B cell (primary cell): ENCODE data around the gene C1QL1.

Experiments
- EZH2 ChIP-seq: IDR thresholded peaks from 2 replicates; pipeline ENCODE4 v1.6.1; 2012; ENCODE audit warnings: borderline replicate concordance, low read depth, mild to moderate bottlenecking, moderate library complexity, low read length; ENCODE audit not compliant: insufficient read depth, poor library complexity, severe bottlenecking
- TF ChIP-seq, protein P1 (sequence below): fragments of 200-600 bp; IDR thresholded peaks from one replicate; pipeline ENCODE4 v1.8.0; 2022; ENCODE audit warnings: antibody characterized with exemption, mild to moderate bottlenecking

GRCh38 chr17:44915862-44916780 lies 52.0 kb downstream of the C1QL1 start:
- no peak for TF ChIP-seq EZH2
- TF ChIP-seq, protein P1, sequence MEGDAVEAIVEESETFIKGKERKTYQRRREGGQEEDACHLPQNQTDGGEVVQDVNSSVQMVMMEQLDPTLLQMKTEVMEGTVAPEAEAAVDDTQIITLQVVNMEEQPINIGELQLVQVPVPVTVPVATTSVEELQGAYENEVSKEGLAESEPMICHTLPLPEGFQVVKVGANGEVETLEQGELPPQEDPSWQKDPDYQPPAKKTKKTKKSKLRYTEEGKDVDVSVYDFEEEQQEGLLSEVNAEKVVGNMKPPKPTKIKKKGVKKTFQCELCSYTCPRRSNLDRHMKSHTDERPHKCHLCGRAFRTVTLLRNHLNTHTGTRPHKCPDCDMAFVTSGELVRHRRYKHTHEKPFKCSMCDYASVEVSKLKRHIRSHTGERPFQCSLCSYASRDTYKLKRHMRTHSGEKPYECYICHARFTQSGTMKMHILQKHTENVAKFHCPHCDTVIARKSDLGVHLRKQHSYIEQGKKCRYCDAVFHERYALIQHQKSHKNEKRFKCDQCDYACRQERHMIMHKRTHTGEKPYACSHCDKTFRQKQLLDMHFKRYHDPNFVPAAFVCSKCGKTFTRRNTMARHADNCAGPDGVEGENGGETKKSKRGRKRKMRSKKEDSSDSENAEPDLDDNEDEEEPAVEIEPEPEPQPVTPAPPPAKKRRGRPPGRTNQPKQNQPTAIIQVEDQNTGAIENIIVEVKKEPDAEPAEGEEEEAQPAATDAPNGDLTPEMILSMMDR = no peak
